ENCODE measurements around the gene LPCAT1.

LPCAT1 gene

GRCh38 chr5:1558944-1559343, 35.2 kb upstream of the LPCAT1 start:
- DNase-seq (ENCODE audit: extremely low read depth, low read depth): no peak
- TF ChIP-seq CTCF (IDR thresholded peaks at IDR 0.05; ENCODE audit: low read depth, low read length): no peak

- no peak for DNase-seq (ENCODE audit: extremely low read depth, low read depth)
- no peak for TF ChIP-seq CTCF (IDR thresholded peaks at IDR 0.05; ENCODE audit: low read depth, low read length)
These were observed 33.5 kb upstream of the LPCAT1 start for GRCh38 chr5:1557114-1557873.

GRCh38 chr5:1555808-1556731, 32.3 kb upstream of the LPCAT1 start:
- DNase-seq (ENCODE audit: extremely low read depth, low read depth): no peak
- no peak for TF ChIP-seq CTCF (IDR thresholded peaks at IDR 0.05; ENCODE audit: low read depth, low read length)

DNA sequence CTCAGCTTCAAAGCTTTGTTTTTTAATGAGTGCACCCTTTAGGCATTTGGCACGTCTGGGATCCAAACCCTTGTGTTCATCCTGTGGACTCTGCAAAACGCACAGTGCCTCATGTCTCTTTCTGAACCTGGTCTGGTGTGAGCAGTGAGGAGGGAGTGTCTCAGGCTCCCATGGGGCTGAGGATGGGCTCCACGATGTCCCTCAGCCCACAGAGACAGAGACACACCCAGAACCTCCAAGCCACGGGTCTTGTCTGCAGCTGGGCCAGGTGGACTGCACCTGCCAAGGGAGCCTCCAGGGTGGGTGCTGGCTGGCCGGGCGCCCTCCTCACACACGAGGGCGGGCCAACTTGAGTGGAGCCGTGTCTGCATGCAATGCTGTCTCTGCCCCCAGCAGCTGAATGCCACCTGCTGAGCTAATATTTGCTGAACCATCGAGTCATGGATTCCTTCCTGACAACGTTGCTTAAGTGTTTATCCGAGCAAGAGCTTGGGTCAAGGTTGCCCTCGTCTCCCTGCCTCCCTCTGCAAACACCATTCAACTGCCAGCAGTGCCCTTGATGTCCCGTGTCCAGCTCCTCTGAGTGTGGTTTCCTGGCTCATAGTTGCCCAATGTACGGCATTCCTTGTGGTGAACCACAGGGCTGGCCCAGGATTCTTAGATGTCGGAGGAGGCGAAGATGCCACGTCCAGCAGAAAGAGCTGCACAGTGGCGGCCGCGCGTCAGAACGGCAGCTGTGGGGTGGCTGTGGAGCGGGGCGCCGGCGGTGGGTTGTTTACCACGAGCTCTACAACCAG, 31.4 kb upstream of the LPCAT1 start:
- peak; percentile 40 for DNase-seq (ENCODE audit: extremely low read depth, low read depth)
- no peak for TF ChIP-seq CTCF (IDR thresholded peaks at IDR 0.05; ENCODE audit: low read depth, low read length)

- no peak for TF ChIP-seq CTCF (IDR thresholded peaks at IDR 0.05; ENCODE audit: low read depth, low read length)
- no peak for DNase-seq (ENCODE audit: extremely low read depth, low read depth)
These were observed 30.7 kb upstream of the LPCAT1 start for GRCh38 chr5:1554410-1554967.

DNA sequence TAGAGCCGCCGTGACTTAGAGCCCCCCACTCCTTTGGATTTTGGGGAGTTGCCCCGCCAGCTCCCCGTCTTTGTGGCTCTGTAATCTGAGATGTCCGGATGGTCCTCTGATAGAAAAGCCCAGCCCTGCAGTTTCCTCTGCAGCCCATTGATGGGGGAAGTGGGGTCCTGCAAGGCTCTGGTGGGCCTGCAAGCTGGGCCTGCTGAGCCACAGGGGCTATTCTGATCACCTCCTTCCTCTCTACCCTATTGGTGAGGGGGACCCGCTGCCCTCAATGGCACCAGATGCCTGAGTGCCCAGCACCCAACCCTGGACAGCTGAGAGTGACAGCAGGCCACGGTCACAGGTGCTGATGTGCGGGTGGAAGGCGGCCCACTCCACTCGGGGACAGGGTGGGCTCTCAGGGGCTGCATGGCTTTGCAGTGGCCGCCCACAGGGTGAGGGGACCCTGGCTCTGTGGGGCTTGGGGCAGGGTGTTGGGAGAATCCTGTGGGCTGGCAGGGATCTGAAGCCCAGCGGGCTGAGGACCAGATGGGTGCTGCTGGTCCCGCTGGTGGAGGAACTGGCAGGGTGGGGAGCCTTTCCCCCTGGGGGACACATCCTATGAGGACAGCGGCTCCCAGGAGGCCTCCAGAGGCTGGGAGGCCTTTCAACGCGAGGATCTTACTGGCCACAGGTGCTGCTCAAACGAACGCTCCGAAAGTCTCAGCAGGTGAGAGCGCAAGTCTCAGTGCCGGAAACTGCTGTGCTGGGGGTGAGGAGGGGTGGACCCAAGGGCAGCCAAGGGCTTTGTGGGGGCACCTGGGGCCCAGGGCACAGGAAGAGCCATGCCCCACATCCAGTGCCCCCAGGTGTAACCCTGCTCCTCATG, 30.0 kb upstream of the LPCAT1 start:
- TF ChIP-seq CTCF (IDR thresholded peaks at IDR 0.05; ENCODE audit: low read depth, low read length): no peak
- no peak for DNase-seq (ENCODE audit: extremely low read depth, low read depth)

Measured in AG09319 (cell line).